ENCODE data around the gene EFTUD2. TPM values are rescaled to one million over a fixed set of nuclear protein-coding genes. Genes with fewer than 3 reads are reported as not detected.

The EFTUD2 gene
- total RNA-seq, 1 donor from 2014 or later, result 79.3 TPM

DNA sequence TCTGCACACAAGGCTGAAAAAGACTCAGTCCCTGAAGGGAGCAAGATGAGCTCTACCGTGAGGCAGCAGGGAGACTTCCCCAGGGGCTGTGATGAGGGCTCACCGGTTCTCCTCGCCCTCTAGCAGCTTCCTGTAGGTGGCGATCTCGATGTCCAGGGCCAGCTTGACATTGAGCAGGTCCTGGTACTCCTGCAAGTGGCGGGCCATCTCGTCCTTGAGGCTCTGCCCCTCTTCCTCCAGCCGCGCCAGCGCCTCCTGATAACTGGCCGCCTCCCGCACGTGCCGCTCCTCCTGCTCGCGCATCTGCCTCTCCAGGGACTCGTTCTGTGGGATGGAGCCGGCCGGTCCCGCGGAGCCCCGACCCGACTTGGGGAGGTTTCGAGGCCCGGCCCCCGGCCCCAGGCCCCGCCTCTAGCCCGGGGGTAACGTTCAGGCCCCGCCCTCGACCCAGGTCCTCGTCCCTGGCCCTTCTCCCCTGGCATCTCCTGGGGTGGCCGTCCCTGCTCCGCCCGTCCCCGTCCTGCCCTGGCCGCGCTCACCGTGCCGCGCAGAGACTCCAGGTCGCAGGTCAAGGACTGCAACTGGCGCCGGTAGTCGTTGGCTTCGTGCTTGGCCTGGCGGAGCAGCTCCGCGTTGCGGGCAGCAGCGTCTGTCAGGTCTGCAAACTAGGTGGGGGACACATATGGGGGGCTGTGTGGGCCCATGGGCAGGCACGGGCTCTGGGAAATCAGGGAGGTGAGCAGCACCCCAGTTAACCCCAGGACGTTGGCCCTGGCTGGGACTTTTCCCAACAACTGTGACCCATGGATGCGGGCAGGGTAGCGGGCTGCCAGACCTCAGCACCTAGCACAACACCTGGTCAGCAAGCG lies 12.1 kb upstream of the EFTUD2 start:
- no peak overlapping the region for H3K27ac ChIP-seq (ENCODE audit: low read depth, low read length)

DNA sequence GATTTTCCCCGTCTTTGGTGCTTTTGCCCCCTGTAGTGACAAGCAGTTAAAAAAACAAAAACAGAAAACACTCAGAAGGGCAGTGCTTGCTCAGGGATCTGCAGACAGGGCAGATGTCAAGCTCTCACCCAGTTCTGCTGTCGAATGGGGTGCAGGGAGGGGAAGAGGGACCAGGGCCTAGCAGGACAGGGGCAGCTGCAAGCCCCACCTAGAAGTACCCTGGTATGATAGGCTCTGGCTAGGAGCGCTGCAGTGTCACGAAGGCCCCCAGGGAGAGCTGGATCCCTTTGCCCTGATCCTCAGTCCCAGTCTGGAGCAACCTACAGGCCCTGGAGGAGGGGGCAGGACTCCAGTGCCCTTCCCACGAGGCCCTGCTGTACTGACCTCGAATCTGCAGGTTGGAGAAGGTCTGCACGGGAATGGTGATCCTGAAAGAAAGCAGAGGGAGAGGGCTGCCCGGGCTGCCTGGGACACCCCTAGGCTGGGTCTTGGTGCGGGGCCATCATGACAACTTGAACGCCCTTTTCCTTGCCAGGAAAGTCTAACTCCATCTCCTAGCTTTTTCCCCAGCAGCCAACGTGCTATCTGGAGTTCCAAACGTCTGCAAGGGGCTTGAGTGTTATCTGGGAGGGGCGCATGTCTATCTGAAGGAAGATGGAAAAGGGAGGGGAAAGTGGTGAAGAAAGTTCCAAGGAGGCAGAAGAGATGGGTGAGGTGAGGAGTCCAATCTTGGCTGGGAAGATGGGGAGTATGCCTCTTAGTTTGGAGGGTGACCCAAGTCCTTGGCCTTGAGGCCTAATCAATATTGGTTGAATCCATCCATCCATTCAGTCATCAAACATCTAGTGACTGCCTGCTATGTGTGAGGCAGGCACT lies 11.2 kb upstream of the EFTUD2 start:
- Histone ChIP-seq H3K27me3 (ENCODE audit: control insufficient read depth in 3 of 3, insufficient read depth in 3 of 3, low read length in 3 of 3) (peaks cover 19 to 29% (median 26%) of the 10 kb centered on the region in 3 donors), H3K27ac (ENCODE audit: low read depth, low read length) (no peak overlapping the region)

More for the DNA sequence above, 12.1 kb upstream of the EFTUD2 start:
- H3K9me3 ChIP-seq (ENCODE audit: control insufficient read depth in 3 of 3, low read length in 3 of 3), result no peaks in the 10 kb centered on the region
- H3K36me3 ChIP-seq (ENCODE audit: control insufficient read depth in 3 of 3, insufficient read depth in 3 of 3, low read length in 3 of 3), result no peaks in the 10 kb centered on the region
- H3K27me3 ChIP-seq (ENCODE audit: control insufficient read depth in 3 of 3, insufficient read depth in 3 of 3, low read length in 3 of 3), result peaks cover 19 to 29% (median 26%) of the 10 kb centered on the region in 3 donors
- no peak overlapping the region for H3K9ac ChIP-seq (ENCODE audit: low read depth in 1 of 3, low read length in 3 of 3)
- H3K4me3 ChIP-seq (ENCODE audit: low read length in 3 of 3), result peak overlapping the region in 1 of 3 donors; percentile 36
- H3K4me1 ChIP-seq (ENCODE audit: control insufficient read depth in 3 of 3, insufficient read depth in 3 of 3, low read length in 3 of 3), result peaks cover 2 to 6% (median 4%) of the 10 kb centered on the region in 3 donors

DNA sequence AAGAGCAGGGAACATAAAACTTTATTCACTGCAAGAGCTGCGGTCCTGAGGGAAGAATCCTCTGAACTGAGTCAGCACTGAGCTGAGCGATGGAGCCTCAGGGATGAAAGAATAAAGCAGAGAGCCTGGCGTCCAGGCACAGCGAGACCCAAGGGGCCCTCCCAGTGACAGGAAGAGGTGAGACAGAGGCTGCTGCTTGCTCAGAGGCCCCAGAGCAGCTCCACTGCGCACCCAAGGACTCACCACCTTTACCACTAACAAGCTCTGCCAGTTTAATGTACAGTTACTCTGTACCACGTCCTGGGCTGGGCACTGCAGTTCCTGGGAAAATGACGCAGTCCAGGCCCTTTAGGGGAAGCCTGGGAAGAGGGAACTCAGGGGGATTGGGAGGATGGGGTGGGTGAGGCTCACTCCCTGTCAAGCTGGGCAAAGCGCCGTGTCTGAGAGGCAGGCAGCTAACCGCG lies 10.5 kb upstream of the EFTUD2 start:
- Histone ChIP-seq H3K9me3 (ENCODE audit: control insufficient read depth in 3 of 3, low read length in 3 of 3) (no peaks in the 10 kb centered on the region), H3K36me3 (ENCODE audit: control insufficient read depth in 3 of 3, insufficient read depth in 3 of 3, low read length in 3 of 3) (no peaks in the 10 kb centered on the region), H3K4me3 (ENCODE audit: low read length in 3 of 3) (no peak overlapping the region), H3K27ac (ENCODE audit: low read depth, low read length) (no peak overlapping the region), H3K4me1 (ENCODE audit: control insufficient read depth in 3 of 3, insufficient read depth in 3 of 3, low read length in 3 of 3) (peaks cover 4 to 6% (median 6%) of the 10 kb centered on the region in 3 donors), H3K9ac (ENCODE audit: low read depth in 1 of 3, low read length in 3 of 3) (no peak overlapping the region), H3K27me3 (ENCODE audit: control insufficient read depth in 3 of 3, insufficient read depth in 3 of 3, low read length in 3 of 3) (peaks cover 19 to 29% (median 26%) of the 10 kb centered on the region in 3 donors)

More for the DNA sequence above, 11.2 kb upstream of the EFTUD2 start:
- H3K4me3 ChIP-seq (ENCODE audit: low read length in 3 of 3), result no peak overlapping the region
- no peaks in the 10 kb centered on the region for H3K36me3 ChIP-seq (ENCODE audit: control insufficient read depth in 3 of 3, insufficient read depth in 3 of 3, low read length in 3 of 3)
- no peak overlapping the region for H3K9ac ChIP-seq (ENCODE audit: low read depth in 1 of 3, low read length in 3 of 3)
- H3K4me1 ChIP-seq (ENCODE audit: control insufficient read depth in 3 of 3, insufficient read depth in 3 of 3, low read length in 3 of 3), result peaks cover 4 to 6% (median 6%) of the 10 kb centered on the region in 3 donors
- no peaks in the 10 kb centered on the region for H3K9me3 ChIP-seq (ENCODE audit: control insufficient read depth in 3 of 3, low read length in 3 of 3)

DNA sequence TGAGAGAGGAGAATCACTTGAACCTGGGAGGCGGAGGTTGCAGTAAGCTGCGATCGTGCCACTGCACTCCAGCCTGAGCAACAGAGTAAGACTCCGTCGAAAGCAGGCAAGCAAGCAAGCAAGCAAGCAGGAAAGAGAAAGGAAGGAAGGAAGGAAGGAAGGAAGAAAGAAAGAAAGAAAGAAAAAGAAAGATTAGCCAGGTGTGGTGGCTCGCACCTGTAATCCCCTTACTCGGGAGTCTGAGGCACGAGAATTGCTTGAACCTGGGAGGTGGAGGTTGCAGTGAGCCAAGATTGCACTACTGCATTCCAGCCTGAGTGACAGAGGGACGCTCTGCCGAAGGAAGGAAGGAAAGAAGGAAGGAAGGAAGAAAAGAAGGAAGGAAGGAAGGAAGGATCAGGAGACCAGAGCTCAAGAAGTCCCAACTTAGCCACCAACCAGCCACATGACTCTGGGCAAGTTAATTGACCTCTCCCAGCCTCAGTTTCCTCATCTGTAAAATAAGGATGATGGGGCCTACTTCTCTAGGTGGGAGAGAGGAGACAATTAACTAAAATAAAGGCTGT lies 9.6 kb upstream of the EFTUD2 start:
- no peaks in the 10 kb centered on the region for H3K9me3 ChIP-seq (ENCODE audit: control insufficient read depth in 3 of 3, low read length in 3 of 3)
- H3K27ac ChIP-seq (ENCODE audit: low read depth, low read length), result no peak overlapping the region
- H3K27me3 ChIP-seq (ENCODE audit: control insufficient read depth in 3 of 3, insufficient read depth in 3 of 3, low read length in 3 of 3), result peaks cover 19 to 29% (median 23%) of the 10 kb centered on the region in 3 donors
- H3K36me3 ChIP-seq (ENCODE audit: control insufficient read depth in 3 of 3, insufficient read depth in 3 of 3, low read length in 3 of 3), result no peaks in the 10 kb centered on the region
- H3K4me1 ChIP-seq (ENCODE audit: control insufficient read depth in 3 of 3, insufficient read depth in 3 of 3, low read length in 3 of 3), result peaks cover 4 to 6% (median 6%) of the 10 kb centered on the region in 3 donors
- no peak overlapping the region for H3K4me3 ChIP-seq (ENCODE audit: low read length in 3 of 3)
- no peak overlapping the region for H3K9ac ChIP-seq (ENCODE audit: low read depth in 1 of 3, low read length in 3 of 3)

DNA sequence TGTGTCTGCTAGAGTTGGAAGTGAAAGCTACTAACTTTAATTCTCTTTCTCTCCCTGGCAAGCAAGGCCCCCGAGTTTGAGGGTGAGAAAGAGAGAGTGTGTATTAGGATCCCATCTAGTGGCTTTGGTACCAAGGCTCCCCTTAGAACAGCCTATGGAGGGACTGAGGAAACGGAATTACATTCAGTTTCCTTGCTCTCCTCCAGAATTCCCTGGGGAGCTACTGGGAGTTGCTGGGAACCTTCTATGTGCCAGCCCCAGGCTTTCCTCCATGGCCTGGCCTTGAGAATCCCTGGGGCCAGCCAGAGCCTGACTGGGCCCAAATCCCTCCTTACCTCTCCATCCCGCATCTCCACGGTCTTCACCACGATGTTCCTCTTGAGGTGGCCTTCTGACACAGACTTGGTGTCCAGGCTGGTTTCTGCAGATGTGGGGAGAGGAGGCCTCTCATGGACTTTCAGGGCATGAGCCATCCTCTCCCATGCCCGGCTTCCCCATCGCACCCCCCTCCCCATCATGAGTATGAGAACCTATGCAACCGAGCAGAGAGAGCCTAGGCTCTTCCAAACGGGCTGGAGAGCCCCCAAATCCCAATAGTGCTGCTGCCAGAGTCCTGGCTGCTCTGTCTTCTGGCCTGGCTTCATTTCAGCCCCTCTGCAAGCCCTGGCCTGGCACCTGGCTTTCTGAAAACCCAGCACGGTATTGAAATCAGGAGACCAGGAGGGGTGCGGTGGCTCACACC lies 8.7 kb upstream of the EFTUD2 start:
- Histone ChIP-seq H3K36me3 (ENCODE audit: control insufficient read depth in 3 of 3, insufficient read depth in 3 of 3, low read length in 3 of 3) (no peaks in the 10 kb centered on the region), H3K4me1 (ENCODE audit: control insufficient read depth in 3 of 3, insufficient read depth in 3 of 3, low read length in 3 of 3) (peaks cover 4 to 6% (median 6%) of the 10 kb centered on the region in 3 donors), H3K9me3 (ENCODE audit: control insufficient read depth in 3 of 3, low read length in 3 of 3) (no peaks in the 10 kb centered on the region), H3K27ac (ENCODE audit: low read depth, low read length) (no peak overlapping the region), H3K4me3 (ENCODE audit: low read length in 3 of 3) (no peak overlapping the region), H3K27me3 (ENCODE audit: control insufficient read depth in 3 of 3, insufficient read depth in 3 of 3, low read length in 3 of 3) (peaks cover 12 to 21% (median 19%) of the 10 kb centered on the region in 3 donors), H3K9ac (ENCODE audit: low read depth in 1 of 3, low read length in 3 of 3) (no peak overlapping the region)

DNA sequence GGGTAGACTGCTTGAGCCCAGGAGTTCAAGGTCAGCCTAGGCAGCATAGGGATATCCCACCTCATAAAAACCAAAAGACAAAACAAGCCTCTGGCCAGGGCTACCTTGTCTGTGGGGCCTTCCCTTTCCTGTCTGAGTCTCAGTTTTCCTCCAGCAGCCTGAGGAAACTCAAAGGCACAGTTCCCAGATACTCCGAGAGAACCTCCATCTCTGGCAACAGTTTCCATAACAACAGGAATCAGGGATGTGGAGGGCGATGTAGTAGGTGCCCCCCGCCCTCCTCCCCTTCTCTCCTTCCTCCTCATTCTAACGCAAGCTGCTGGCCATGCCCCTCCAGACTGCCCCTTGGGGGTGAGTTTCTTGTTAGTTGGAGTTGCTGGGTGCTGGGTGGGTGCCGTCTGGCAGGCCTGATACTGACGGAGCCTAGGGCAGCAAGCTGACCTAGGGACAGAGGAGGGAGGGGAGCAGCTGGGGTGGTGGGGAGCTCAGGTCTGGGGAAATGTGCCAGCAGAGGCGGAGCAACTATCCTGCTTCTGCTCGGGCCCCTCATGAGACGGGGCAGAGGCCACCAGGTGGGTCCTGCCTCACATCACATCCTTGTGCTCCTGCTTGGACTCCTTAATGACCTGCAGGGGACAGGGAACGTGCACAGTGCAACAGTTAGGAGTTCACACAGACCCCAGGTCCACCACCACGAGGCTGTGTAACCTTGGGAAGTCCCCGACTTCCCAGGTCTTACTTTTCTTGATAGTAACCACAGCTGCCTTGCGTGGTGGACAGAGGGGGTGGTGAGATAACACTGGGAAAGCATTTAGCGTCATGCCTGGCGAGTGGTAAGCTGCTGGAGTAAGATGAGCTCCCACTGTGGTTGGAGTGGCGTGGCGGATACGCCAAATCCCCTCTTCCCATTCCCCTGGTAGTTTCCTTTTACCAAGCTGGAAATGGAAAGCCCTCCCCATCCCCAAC lies 7.8 kb upstream of the EFTUD2 start:
- no peak overlapping the region for H3K27ac ChIP-seq (ENCODE audit: low read depth, low read length)
- H3K27me3 ChIP-seq (ENCODE audit: control insufficient read depth in 3 of 3, insufficient read depth in 3 of 3, low read length in 3 of 3), result peaks cover 4 to 14% (median 12%) of the 10 kb centered on the region in 3 donors
- H3K9ac ChIP-seq (ENCODE audit: low read depth in 1 of 3, low read length in 3 of 3), result no peak overlapping the region
- no peaks in the 10 kb centered on the region for H3K9me3 ChIP-seq (ENCODE audit: control insufficient read depth in 3 of 3, low read length in 3 of 3)
- no peaks in the 10 kb centered on the region for H3K36me3 ChIP-seq (ENCODE audit: control insufficient read depth in 3 of 3, insufficient read depth in 3 of 3, low read length in 3 of 3)
- H3K4me1 ChIP-seq (ENCODE audit: control insufficient read depth in 3 of 3, insufficient read depth in 3 of 3, low read length in 3 of 3), result peaks cover 4 to 6% (median 6%) of the 10 kb centered on the region in 3 donors
- H3K4me3 ChIP-seq (ENCODE audit: low read length in 3 of 3), result no peak overlapping the region

DNA sequence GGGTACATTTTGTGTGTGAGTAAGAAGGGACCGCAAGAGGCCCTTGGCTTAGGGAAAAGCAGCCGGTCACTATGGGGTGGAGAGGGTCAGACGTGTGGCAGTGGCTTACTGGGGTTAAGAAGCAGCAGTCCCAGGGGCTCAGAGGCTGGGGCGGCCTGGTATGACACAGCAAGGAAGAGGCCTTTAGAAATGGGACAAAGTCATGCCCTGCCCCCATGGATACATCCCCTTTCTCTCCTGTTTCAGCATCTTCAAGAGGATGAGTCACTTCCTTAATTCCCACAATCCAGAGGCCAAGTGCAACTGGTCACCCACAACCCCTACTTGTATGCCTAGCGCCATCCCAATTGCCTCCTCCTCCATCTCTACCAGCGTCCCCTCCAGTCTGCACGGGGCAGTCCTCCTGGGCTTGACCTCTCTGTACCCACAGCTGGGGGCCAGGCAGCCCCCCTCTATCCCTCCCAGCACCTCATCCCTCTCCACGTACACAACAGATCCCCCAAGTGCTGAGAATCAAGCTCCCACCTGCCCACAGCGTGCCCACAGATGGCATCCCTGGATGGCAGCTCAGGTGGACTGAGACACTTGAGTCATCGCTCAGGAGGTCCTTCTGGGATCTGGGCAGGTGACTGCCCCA lies 6.9 kb upstream of the EFTUD2 start:
- H3K9me3 ChIP-seq (ENCODE audit: control insufficient read depth in 3 of 3, low read length in 3 of 3), result no peaks in the 10 kb centered on the region
- peaks cover 0 to 7% (median 4%) of the 10 kb centered on the region in 3 donors for H3K27me3 ChIP-seq (ENCODE audit: control insufficient read depth in 3 of 3, insufficient read depth in 3 of 3, low read length in 3 of 3)
- H3K4me3 ChIP-seq (ENCODE audit: low read length in 3 of 3), result no peak overlapping the region
- H3K4me1 ChIP-seq (ENCODE audit: control insufficient read depth in 3 of 3, insufficient read depth in 3 of 3, low read length in 3 of 3), result peaks cover 1 to 6% (median 4%) of the 10 kb centered on the region in 3 donors
- no peak overlapping the region for H3K9ac ChIP-seq (ENCODE audit: low read depth in 1 of 3, low read length in 3 of 3)
- no peaks in the 10 kb centered on the region for H3K36me3 ChIP-seq (ENCODE audit: control insufficient read depth in 3 of 3, insufficient read depth in 3 of 3, low read length in 3 of 3)
- no peak overlapping the region for H3K27ac ChIP-seq (ENCODE audit: low read depth, low read length)

All from skeletal muscle tissue (tissue), 4 donors.